NOMO-1 (cell line): ENCODE measurements around the gene SEMA6B.

Experiments used
- DNase-seq, 2 experiments: peaks; one replicate each; lab custom pipeline; 2025; ENCODE audit not compliant: unreplicated experiment in 2 of 2; lab: John Stamatoyannopoulos, UW

SEMA6B gene

GRCh38 chr19:4575267-4576015 is 16.0 kb upstream of the SEMA6B start:
- DNase-seq: no peak

DNA sequence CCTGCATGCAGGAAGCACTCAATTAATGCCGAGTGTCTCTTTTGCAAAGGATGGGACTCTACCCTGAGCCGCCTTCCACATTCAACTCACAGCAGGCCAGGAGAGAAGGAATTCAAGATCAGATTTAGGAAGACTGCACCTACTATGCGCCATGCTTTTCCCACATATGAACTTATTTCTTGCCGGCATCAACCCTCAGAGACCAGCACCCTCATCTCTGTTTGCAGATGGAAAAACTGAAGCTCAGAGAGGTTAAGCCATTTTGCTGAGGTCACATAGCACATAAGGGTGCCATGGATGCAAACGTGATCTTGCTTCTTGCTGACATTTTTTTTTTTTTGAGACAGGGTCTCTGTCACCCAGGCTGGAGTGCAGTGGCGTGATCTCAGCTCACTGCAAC is 14.2 kb upstream of the SEMA6B start:
- DNase-seq: no peak

DNA sequence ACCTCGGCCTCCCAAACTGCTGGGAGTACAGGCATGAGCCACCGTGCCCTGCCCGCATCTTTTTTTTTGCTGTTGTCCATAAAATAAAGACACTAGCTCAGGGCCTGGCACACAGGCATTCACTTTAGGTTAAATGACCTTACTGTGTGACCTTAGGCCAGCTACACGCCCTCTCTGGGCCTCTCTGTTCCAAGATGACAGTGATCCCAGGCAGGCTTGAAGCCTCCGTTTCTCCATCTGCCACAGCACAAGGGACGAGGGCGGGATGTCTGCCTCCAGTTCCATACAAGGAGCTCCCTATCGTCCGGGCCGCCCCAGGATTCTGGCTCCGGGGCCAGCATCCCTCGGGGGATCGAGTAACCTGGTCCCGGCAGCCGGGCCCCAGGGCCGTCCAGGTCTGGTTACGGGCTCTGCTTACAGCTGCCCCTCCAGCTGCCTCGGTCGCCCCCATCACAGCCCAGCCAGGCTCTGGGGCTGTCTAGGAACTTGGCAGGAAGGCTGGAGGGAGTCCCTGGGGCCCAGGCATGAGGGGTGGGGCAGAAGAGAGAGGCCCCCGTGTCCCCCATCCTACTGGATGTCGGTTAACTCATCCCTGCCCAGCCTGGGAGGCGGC is 11.9 kb upstream of the SEMA6B start:
- DNase-seq: no peak

DNA sequence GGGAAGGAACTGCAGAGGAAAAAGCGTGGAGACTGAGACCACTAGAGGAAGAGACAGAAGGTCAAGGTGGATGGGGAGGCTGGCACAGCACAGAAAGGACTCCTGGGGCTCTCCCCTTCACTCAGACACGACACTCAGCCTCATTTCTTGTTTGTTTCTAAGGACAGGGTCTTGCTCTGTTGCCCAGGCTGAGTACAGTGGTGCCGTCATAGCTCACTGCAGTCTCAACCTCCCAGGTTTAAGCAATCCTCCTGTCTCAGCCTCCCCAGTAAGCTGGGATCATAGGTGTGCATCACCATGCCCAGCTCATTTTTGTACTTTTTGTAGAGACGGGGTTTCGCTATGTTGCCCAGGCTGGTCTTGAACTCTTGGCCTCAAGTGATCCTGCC is 11.4 kb upstream of the SEMA6B start:
- DNase-seq: no peak

DNA sequence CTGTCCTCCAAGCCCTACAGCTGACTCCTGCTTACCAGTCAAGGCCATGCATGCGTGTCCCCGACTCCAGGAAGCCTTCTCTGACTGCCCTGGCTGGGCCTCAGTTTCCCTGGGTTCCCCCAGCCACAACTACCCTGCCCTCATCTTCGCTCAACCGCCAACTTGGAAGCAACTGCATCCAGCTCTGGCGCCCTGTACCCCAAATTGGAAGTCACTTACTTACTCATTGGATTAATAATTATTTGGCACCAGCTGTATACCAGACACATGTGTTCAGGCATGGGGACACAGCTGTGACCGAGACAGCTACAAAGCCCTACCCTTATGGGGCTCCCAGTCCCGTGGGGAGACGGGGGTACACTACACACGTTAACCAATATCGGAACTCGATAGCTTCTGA is 10.9 kb upstream of the SEMA6B start:
- DNase-seq: no peak

GRCh38 chr19:4568886-4569285 is 9.4 kb upstream of the SEMA6B start:
- peak; percentile 76 to 81 for DNase-seq

- no peak for DNase-seq
Observed at GRCh38 chr19:4567584-4568071, 8.1 kb upstream of the SEMA6B start.

DNA sequence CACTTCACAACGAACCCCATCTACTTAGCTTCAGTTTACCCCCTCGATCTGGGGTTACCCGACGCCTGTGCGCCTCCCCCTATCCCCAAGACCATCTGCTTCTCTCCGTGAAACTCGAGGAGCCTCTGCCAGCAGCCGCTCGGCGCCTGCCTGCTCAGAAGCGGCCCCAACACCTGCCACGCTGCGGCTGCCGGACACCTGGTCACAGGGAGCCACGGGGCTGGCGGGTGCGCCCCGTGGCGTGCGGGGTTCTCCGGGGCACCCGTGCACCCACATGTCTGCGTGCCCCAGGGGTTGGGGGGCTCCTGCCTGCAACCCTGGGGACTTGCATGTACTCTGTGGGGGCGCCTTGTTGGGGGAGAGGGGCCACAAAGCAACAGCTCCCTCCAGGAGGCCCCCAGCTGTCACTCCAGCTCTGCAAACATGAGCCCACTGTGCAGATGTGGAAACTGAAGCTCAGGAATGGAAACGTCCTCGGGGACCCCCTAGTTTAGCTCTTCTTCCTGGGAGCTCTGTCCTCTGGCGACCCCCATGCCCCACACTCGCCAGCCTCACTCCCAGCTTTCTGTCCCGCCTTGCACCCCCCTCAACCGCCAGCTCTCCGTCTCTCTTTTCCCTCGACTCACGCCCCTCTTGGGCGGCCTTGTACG is 7.0 kb upstream of the SEMA6B start:
- no peak for DNase-seq

- peak in 1 of 2 experiments; percentile 38 for DNase-seq
Observed at GRCh38 chr19:4563562-4563961, 4.1 kb upstream of the SEMA6B start.

- peak in 1 of 2 experiments; percentile 55 for DNase-seq
Observed at GRCh38 chr19:4562085-4562484, 2.6 kb upstream of the SEMA6B start.

GRCh38 chr19:4557971-4558941 is 1.2 kb downstream of the SEMA6B start:
- DNase-seq: no peak

- DNase-seq: no peak
Observed at GRCh38 chr19:4557144-4557970, 2.1 kb downstream of the SEMA6B start.

DNA sequence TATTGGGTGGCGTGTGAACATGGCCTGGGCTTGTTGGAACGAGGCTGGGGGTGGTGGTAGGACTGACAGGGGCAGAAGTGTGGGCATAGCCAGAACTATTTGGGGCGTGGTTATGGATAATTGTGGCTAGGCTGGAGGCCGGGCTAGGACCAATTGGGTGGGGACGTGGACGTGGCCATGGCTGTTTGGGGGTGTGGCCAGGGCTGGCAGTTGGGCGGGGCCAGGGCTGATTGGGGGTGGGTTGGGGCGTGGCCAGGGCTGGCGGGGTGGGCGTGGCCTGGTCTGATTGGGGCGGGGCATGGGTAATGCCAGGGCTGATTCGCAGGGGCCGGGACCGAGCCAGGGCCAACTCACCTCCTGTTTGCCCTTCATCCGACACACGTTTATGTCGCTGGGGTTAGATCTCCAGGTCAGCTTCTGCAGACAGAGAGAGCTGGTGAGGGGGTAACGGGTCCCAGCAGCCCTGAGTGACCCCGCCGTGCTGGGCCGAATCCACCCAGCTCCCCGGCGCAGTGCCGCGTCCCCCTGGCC is 2.8 kb downstream of the SEMA6B start:
- peak; percentile 31 to 65 for DNase-seq

- peak; percentile 11 to 33 for DNase-seq
Observed at GRCh38 chr19:4555657-4556561, 3.6 kb downstream of the SEMA6B start.

- DNase-seq: no peak
Observed at GRCh38 chr19:4554717-4555116, 4.8 kb downstream of the SEMA6B start.

GRCh38 chr19:4553775-4554174 is 5.7 kb downstream of the SEMA6B start:
- no peak for DNase-seq

DNA sequence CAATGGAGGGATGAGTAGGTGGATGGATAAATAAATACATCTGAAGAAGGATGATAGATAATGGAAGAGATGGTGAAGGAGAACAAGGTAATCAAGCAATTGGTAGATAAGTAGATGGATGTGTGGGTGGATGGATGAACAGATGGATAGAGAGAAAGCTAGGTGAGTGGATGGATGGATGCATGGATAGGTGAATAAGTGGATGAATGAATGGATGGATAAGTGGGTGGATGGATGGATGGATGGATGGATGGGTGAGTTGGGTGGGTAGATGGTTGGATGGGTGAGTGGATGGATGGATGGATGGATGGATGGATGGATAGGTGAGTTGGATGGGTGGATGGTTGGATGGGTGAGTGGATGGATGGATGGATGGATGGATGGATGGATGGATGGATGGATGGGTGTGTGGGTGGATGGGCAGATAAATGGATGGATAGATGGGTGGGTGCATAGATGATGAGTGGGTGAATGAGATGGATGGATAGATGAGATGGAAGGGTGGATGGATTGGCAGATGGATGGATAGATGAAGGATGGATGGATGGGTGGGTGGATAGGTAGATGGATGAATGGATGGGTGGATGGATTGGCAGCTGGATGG is 6.3 kb downstream of the SEMA6B start:
- no peak for DNase-seq

GRCh38 chr19:4552525-4552819 is 7.0 kb downstream of the SEMA6B start:
- no peak for DNase-seq
